ENCODE measurements around the gene EFCAB12.

DNA sequence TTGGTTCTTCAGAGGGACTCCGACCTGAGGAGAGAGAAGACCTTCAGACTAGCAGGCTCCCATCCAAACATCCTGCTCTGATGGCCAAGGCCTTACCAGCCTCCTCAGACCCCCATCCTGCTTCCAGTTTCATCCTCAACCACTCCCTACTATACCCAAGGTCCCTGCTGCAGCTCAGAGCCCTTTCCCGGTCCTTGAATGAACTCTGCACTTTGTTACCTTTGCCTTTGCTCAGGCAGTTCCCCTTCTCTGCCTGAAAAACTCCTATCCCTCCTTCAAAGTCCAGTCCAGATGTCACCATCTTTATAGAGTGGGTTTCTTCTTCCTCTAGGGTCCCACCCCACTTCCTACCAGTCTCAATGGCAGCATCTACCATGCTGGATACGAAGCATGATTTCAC is 13.1 kb downstream of the EFCAB12 start:
- TF ChIP-seq, protein P1, sequence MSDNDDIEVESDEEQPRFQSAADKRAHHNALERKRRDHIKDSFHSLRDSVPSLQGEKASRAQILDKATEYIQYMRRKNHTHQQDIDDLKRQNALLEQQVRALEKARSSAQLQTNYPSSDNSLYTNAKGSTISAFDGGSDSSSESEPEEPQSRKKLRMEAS (IDR thresholded peaks at IDR 0.05; ENCODE audit: insufficient read depth, insufficient read length), result no peak
- TF ChIP-seq, protein P2, sequence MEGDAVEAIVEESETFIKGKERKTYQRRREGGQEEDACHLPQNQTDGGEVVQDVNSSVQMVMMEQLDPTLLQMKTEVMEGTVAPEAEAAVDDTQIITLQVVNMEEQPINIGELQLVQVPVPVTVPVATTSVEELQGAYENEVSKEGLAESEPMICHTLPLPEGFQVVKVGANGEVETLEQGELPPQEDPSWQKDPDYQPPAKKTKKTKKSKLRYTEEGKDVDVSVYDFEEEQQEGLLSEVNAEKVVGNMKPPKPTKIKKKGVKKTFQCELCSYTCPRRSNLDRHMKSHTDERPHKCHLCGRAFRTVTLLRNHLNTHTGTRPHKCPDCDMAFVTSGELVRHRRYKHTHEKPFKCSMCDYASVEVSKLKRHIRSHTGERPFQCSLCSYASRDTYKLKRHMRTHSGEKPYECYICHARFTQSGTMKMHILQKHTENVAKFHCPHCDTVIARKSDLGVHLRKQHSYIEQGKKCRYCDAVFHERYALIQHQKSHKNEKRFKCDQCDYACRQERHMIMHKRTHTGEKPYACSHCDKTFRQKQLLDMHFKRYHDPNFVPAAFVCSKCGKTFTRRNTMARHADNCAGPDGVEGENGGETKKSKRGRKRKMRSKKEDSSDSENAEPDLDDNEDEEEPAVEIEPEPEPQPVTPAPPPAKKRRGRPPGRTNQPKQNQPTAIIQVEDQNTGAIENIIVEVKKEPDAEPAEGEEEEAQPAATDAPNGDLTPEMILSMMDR (IDR thresholded peaks at IDR 0.05; ENCODE audit: extremely low read depth in 1 of 2, insufficient read depth in 1 of 2, low read depth in 1 of 2, low read length in 2 of 2), result no peak
- no peak for TF ChIP-seq POLR2AphosphoS5 (IDR thresholded peaks at IDR 0.05; ENCODE audit: insufficient read depth, low read depth, low read length)

Data from endothelial cell of umbilical vein (primary cell).